NCI-H1092 treated with DMSO at 0.1 percent for 48 hours (cell line): ENCODE data around the gene MRAP2.
A peak's percentile ranks its signal among the peaks of the same experiment; 100 is the strongest.
"Not testable (repeated sequence)": the region's sequence is repeated elsewhere in the genome, so short reads cannot be mapped to it uniquely, and the experiment has no call there.

Source experiments
- DNase-seq: peaks from one replicate; lab custom pipeline; 2025; lab: John Stamatoyannopoulos, UW

Gene MRAP2

GRCh38 chr6:84032000-84032399 is 1.6 kb upstream of the MRAP2 start:
- not testable (repeated sequence) for DNase-seq

DNA sequence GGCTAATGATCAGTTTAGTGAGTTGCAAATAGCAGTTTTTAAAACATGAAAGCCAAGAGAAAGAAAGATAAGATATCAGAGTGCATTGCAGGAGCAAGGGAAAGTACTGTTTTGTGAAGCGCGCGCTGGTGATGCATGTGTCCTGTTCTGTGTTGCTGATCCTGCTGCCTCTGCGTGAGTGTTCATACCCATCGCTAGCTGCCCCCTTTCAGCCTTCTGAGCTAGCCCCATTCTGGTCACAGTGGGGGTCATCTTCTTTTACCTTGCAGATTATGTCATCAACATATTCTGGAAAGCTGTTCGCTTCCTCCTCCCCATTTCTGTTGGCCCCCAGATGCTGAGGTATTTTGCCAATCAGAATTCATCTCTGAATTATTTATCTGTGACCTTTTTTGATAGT is 1.9 kb downstream of the MRAP2 start:
- DNase-seq: no peak

GRCh38 chr6:84037425-84038089 is 4.0 kb downstream of the MRAP2 start:
- DNase-seq: no peak

DNA sequence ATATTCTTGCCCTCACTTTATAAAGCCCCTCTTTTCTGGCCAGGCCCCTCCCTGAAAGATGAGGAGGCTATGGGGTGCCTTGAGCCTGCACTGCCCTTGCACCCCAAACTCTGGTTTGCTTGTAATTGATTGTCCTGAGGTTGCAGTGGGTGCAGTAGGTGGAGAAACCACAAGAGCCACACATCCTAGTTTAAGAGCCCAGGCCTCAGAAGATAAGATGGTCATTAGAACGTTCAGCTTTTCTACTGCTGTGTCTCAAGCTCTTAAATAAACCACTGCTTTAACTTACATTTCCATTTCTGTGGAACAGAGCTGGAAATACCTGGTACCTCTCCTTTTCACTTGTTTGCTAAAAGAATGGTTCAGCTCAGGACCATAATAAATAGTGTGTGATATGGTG is 9.0 kb downstream of the MRAP2 start:
- DNase-seq: no peak

GRCh38 chr6:84043555-84043954 is 10.0 kb downstream of the MRAP2 start:
- no peak for DNase-seq

DNA sequence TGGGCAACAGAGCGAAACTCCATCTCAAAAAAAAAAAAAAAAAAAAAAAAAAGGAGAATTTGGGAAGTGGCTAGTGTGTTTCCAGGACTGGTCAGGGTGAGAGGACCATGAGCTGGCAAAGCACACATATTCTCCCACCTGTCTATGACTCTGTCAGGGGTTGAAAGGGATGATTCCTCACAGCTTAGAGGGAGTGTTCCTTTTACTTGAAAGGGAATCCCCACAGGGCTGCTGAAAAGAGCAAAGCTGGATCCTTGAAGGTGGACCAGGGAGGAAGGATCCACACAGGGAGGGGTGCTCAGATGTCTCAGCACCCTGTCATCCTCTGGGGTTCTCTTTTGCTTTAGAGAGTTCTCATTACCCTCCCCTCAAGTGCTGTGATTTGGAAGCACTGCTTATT is 13.2 kb downstream of the MRAP2 start:
- DNase-seq: no peak

GRCh38 chr6:84048588-84048987 is 15.0 kb downstream of the MRAP2 start:
- DNase-seq: no peak

GRCh38 chr6:84050408-84050807 is 16.8 kb downstream of the MRAP2 start:
- no peak for DNase-seq

DNA sequence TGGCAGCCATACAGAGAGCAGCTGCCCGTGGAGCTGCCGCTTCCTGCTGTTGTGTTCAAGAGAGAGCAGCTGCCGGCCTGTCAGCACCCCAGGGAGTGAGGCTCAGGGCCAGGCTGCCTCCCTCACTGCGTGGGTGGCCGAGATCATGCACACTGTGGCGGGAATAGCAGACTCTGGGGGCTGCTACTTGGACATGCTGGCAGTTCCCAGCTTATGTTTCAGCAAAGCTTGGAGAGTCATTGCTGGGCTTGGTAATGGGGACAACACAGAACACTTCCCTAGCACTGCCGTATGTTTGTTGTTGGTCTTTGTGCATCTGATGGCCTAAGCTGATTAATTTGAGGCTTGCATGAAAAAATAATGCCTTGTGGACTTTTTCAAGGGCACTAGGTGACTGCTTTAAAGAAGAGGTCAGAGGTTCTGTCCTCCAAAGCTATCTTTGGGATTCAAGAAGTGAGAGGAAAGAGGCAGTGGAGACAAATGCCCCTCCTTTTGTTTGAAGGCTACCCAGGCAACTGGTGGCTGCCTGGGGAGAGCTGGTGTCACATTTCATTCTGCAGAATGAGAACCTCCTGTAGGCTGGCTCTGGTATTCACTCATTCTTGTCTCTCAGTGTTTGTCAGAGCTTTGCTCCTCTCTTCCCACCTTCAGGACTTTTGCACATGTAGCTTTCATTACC is 18.8 kb downstream of the MRAP2 start:
- peak; percentile 87 for DNase-seq

DNA sequence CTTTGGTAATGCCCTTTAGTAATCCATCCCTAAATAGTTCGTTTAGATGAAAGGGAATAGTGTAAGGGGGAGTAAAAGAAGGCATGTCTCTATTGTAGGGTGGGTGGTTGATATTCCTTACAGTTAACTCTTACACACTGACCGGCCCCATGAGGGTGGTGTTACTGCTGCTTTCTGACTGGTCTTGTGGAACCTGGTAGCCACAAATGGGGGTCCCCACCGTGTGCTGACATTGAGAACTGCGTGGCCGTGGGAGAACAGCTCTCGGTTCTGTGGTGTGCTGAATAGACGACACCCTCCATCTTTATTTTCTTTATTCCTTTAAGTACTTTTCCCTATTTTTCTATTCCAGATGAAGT is 19.3 kb downstream of the MRAP2 start:
- no peak for DNase-seq

GRCh38 chr6:84055647-84056046 is 22.1 kb downstream of the MRAP2 start:
- DNase-seq: no peak

- peak; percentile 36 for DNase-seq
Measured at GRCh38 chr6:84057908-84058307, 24.3 kb downstream of the MRAP2 start.

GRCh38 chr6:84059082-84059481 is 25.5 kb downstream of the MRAP2 start:
- no peak for DNase-seq

DNA sequence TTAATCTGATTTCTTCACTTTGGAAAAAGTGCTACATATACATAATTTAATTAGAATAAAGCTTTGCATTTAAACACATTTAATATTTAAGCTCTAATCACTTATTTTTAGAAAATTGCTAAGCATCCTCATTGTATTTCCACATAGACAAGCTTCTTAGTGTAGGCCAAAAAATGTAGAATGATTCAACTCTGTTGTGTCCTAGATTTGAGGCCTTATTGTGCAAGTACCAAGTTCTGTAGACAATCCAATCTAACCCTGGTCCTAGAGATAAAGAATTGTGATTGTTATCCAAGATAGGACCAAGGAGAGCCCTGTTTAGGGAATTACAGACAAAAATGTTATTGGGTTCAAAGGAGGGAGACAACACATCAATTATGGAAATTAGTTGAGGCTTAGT is 27.6 kb downstream of the MRAP2 start:
- DNase-seq: no peak

GRCh38 chr6:84061613-84062398 is 28.2 kb downstream of the MRAP2 start:
- peak; percentile 79 for DNase-seq

GRCh38 chr6:84062519-84063154 is 29.1 kb downstream of the MRAP2 start:
- DNase-seq: no peak

GRCh38 chr6:84065693-84066290 is 32.2 kb downstream of the MRAP2 start:
- DNase-seq: no peak

GRCh38 chr6:84066536-84066935 is 33.0 kb downstream of the MRAP2 start:
- DNase-seq: no peak

- not testable (repeated sequence) for DNase-seq
Measured at GRCh38 chr6:84068873-84069272, 35.3 kb downstream of the MRAP2 start.

DNA sequence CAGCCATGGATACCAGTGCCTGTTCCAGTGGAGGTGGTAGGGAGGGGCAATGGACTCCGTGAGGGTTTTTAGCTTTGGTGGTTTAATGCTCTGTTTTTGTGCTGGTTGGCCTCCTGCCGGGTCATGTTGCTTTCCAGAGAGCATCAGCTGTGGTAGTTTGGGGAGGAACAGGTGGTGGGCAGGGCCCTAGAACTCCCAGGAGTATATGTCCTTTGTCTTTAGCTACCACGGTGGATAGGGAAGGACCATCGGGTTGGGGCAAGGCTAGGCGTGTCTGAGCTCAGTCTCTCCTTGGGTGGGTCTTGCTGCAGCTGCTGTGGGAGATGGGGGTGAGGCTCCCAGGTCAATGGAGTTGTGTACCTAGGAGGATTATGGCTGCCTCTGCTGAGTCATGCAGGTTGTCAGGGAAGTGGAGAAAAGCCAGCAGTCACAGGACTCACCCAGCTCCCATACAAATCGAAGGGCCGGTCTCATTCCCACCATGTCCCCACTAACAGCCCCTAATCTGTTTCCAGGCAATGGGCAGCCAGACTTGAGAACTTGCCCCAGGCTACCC is 38.9 kb downstream of the MRAP2 start:
- DNase-seq: no peak

DNA sequence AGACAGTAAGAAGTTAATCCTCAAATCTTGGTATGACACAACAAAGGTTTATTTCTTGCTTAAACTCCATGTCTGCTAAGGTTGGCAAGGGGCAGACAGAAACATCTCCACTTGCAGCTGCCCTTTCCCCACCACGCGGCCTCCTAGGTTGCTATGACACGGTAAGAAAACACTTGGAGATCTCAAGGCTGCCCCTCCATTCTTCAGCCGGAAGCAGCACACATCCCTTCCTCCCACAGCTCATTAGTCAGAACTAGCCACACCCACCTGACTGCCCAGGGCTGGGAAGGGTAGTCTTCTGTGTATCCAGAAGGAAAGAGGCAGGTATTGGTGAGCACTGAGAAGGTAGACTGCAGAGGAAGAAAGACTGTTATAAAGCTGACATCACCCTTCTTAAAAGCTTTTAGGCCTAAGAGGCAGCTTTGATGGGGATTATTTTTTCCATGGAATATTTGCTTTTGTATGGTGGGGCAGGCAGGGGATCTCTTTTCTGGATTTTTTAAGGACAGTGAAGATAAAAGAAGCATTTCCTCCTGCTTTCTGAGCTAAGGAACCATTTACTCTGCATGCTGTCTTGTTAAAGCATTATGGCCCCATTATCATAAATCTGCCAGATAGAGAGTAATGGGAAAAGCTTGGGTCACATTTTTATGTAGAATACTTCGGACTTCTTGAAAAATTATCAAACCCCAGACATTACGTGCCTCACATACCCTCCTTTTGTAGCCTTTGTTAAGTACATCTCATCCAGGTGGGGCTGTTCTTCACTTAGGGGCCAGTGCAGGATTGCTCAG is 41.6 kb downstream of the MRAP2 start:
- DNase-seq: no peak
